ENCODE data around the gene MYL12A.
A peak's percentile ranks its signal among the peaks of the same experiment; 100 is the strongest.
"Not testable (repeated sequence)": the region's sequence is repeated elsewhere in the genome, so short reads cannot be mapped to it uniquely, and the experiment has no call there.

MYL12A gene

DNA sequence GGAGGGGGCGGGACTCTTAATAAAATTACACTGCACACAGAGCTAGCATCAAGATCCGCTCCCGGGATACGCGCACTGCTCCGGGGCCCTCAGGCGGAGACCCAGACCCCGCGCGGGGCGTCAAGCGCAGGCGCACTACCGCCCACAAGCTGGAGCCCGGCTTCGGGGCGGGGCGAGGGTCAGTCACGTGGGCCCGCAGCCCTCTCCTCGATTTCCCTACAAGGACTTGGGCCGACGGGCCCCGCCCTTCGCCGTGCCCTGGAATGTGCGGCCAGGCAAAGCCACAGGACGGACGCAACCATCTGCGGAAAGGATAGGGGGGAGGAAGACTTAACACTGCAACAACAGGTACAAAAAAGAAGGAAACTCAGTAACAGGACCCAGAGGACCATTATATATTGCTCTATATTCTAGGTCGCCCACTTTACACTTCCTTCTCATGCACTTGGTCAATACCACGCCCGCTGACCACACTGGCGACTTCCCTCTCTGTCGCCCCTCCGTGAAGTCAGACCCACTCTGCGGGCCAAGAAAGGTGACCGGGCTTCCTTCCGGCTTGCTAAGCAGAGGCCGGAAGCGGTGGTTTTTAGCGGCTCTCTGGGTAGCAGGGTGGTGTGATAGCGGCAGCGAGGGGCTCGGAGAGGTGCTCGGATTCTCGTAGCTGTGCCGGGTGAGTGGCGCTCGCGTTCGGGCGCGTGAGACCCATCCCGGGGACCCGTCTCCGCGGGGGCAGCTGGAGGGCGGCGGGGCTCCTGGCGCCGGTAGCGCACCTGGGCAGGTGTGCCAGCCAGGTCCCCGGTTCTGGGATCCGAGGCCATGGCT is at the start of gene MYL12A:
Gene MYL12A, plus strand, starts transcription at position 562 of the 822 bp plus-strand sequence. CDS start 5,447 bp downstream, outside the sequence.
- DNase-seq = peak; percentile 92

DNA sequence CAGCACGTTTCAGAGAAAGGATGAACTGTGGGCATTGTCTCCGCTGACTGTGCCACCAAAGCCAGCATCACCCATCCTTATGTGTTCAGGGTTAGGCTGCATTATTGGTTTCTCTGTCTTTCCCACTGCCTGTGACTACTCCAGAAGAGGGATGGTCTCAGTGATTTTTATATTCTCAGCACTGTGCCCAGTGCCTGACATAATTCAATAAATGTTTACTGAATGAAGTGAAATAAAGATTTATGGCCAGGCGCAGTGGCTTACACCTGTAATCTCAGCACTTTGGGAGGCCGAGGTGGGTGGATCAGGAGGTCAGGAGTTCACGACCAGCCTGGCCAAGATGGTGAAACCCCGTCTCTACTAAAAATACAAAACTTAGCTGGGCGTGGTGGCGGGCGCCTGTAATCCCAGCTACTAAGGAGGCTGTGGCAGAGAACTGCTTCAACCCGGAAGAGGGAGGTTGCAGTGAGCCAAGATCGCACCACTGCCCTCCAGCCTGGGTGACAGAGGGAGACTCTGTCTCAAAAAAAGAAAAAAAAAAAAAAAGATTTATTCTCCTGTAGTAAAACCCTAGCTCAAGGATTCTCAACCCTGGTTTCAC is 49.2 kb upstream of the MYL12A start:
- not testable (repeated sequence) for DNase-seq

DNA sequence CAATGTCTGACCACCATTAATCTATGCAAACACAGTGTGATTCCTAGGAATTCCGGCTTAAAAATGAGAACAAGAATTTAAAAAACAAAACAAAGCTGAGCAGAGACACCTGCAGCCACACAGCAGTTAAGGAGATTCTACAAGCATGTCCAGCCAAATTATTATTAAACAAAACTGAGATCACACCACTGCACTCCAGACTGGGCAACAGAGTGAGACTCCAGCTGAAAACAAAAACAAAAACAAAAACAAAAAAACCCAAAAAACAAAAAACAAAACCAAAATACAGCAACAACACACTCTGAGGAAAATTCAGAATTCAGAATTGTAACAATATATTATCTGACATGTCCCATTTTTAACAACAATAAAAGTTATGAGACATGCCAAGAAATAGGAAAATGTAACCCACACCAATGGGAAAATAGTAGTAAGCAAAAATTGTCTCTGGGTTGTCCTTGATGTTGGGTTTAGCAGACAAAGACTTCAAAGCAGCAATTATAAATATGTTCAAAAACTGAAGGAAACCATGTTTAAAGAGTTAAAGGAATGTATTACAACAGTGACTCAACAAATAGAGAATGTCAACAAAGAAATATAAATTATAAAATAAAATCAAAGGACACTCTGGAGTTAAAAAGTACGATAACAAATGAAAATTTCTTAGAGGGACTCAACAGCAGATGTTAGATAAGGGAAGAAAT is 47.5 kb upstream of the MYL12A start:
- no peak for DNase-seq

DNA sequence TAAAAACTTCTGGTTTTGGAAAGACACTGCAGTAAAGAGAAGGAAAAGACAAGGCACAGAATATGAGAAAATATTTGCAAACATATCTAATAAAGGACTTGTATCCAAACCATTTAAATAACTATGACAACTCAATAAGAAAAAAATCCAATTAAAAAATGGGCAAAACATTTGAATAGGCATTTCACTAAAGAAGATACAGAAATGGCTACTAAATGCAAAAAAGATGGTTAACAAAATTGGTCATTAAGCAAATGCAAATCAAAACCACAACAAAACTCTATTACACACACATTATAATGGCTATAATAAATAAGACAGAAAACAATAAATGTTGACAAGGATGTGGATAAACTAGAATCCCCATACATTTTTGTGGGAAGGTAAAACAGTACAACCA is 42.4 kb upstream of the MYL12A start:
- no peak for DNase-seq

DNA sequence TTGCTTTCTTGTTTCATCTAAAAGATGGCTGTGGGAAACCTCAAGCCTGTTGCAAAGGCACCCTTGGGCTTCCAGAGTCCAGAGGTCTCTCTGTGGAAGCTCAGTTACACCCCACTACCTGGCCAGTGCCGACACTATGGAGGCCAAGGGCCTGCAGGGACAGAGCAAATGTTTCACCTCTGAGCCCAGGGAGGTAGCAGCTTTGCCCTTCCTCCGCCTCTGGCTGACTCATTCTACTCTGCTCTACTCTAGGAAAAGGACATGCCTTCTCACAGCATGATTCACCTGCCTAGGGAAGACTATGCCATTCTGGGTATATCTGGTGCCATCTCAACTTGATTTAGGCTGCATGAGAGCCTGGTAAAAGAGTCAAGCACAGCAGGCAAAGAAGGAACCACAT is 40.0 kb upstream of the MYL12A start:
- no peak for DNase-seq

DNA sequence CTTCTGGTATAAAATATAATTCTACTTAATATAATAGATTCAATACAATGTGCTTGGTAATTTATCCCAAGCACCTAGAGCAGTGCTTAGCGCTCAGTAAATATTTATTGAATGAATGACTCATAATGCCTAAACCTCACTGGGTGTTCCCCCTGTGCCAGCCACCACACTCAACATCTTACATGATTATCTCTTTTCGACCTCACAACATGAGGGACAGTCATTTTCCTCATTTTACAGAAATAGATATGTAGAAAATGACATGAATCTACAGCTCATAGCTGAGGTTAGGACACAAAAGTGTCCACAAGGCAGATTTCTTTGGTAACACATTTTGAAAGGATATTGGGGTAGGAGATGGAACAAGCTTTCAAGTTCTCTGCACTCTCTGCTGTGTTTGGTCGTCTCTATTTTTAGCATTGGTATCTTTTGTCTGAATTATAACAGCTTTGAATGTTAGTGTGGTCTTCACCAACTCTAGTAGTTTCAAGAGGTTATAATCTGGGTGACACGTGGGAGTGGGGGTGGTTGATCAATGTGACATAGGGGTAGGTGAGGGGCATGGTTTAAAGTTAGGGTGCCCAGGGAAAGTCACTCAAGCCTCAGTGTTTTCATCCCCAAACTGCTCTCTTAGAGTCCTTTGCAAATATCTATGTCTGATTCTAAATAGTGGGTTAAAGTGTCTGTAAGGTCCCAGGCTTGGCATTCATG is 37.6 kb upstream of the MYL12A start:
- DNase-seq = no peak

DNA sequence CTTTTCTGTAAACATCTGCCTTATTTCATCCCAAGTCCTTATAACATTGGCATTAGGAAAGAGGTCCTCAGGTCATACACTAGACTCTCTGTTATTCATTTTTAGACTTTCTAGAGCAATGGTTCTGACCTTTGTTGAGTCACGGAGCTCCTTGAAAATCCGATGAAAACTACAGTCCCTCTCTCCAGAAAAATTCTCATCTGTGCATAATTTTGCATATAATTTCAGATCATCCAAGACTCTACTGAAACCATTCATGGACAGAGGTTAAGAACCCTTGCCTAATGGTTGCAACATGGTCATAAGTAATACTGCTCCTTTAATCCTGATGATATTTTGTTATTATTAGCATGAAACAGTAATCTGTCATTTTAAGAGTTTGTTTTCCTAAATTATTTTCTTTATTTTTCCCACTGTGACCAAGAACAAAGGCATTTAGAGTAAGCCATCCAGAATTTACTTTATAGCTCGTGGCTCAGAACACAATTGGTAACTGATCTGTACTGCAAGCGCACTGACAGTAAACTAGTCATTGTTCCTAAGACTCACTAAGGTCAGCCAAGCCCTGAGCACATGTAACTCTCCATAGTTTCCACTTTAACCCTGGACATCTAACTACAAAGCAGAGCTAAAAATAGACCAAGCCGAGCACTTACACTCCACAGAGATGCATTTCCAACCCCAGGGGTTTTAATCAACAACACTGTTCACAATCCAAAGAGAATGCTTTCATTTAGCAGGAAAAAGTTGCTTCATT is 36.2 kb upstream of the MYL12A start:
- no peak for DNase-seq

DNA sequence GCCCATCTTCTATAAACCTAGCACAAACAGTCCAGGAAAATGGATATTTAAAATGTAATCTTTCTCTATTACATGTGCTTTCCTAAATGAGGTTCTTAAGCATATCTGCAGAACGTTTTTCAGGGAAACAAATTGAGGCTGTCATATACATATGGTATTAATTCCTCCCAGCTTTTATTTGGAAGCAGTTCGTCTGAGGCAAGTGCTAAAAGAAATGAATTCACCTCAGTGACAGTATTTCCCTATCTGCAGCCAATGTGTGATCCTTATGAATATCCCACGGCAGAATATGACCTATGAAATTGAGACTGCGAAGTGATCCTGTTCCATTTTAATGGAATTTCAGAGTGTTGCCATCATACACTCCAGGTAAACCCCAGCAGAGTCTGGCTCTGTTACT is 34.9 kb upstream of the MYL12A start:
- DNase-seq = no peak

DNA sequence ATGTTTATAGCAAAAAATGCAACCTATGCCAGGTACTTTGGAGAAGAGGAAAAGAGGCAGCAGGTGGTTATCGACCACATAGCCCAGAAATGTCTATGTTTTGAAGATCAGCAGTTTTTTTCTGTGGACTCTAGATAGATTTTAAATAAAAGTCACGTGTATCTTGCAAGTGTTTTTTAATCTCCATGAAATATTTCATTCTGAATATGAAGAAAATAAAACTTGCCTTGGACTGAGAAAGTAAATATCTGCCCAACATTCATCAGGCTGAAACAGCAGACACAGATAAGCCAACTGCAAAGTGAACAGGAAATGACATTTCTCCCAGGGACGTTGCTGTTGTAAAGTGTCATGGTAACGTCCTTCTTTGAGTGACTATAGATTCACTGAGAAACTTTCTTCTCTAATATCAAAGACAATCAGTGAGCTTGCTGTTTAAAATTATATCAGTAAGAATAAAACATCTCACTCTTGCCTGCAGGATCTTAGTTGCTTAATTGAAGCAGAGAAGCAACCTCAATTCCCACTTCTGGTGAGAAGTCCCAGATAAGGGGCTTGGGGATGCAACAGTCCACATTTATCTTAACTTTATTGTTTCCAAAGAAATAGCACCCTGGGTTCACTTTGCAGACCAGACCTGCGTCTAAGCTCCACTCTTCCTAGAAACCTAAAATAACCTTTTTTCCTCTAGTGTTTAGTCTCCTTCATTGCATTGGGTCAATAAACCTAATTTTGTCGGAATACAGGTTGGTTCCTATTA is 34.1 kb upstream of the MYL12A start:
- DNase-seq = no peak

DNA sequence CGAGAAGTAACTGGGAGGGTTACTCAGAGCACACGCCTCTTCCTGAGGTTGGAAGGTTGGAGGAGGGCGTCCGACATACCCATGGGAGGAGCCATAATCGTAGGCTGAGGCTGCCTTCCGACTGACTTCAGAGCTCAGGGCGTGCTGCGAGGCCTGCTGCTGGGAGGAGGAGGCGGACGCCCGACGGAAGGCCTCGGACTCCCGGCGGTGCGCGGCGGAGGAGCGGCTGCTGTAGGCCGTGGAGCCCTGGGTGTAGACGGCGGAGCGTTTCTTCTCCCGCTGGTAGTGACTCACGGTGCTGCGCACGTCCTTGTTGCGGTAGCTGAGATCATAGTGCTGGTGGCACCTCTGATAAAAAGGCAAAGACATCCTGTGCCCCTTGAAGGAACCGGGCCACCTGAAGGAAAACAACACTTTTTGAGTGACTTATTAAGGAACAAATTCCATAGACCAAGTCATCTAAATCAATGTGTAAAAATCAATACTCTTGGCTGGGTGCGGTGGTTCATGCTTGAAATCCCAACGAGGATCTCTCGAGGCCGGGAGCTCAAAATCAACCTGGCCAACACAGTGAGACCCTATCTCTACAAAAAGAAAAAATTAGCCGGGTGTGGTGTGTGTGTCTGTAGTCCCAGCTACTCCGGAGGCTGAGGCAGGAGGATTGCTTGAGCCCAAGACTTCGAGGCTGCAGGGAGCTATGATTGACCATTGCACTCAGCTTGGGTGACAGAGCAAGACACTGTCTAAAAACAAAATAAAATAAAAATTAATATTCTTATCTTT is 32.6 kb upstream of the MYL12A start:
- no peak for DNase-seq

DNA sequence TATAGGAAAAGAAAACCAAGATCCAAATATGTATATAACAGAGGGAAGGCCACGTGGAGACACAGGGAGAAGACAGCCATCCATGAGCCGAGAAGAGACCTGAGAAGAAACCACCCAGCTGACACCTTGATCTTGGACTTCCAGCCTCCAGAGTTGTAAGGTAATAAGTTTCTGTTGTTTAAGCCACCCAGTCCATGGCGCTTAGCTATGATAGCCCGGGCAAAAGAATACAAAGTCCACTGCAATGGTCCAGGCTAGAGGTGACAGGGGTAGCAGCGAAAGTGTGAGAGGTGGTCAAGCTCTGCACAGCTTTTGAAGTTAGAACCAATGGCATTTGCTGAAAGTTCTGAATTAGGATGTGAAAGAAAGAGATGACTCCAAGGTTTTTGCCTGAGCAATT is 30.6 kb upstream of the MYL12A start:
- DNase-seq = no peak

DNA sequence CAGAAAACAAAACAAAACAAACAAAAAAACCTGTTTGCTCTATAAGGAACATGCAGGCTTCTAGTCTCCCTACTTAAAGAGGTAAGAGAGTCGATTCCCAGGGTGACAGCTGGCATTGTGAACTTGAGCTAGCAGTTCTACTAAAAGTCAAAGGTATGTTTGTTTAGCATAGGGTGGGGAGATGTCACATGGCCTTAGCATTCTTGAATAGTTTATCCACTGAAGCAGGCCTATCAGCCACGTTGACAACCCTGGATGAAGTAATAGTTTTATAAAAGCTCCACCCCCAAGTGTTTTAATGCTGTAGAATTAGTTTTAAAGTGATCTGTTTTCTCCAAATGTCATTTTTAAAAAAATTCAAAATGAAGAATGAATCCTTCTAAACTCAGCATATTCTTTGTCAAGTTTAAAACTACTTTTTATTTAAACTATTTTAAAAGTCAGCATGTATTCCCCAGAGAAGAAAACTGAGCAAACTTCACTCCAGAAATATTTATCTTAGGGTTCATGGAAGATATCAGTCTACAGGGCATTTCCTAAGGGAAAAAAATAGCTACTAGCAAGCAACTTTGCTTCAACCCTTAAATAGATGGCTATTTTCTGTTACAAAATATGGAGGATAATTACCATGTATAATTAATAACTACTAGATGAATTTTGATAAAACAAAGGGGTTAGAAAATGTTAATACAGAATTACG is 29.5 kb upstream of the MYL12A start:
- no peak for DNase-seq

DNA sequence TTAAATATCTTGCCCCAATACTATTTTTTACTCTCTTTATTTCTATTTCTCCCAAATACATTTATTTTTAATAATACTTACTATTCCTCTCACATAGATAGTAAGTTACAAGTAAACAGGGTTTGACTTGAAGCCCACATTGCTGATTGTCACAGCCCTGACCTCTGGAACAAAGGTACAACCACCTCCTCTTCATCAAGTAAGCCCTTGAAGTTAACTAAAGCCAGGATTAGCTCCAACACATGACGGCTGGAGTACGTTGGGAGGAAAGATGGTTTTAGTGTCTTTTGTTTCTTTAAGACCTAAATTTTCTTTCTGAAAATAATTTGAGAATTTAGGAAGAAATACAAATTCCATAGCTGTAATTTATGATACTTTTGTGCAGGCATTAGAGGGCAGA is 28.8 kb upstream of the MYL12A start:
- DNase-seq = no peak

DNA sequence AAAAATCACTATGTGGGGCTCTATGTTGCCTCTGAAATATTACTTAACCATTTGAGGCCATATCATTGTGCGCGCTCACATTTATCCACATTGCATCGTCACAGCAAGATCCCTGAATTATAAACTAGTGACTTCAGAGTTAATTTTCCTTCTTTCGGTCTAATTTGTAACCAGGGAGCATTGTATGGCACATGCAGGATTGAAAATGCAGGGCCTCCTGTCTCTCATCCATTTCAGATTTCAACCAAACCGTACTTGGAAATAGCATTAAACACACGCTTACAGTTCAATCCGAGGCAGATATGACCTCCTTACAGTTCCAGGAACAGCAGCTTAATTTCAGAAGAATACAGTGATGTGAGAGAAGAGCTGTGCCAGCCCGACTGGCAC is 28.4 kb upstream of the MYL12A start:
- DNase-seq = no peak

DNA sequence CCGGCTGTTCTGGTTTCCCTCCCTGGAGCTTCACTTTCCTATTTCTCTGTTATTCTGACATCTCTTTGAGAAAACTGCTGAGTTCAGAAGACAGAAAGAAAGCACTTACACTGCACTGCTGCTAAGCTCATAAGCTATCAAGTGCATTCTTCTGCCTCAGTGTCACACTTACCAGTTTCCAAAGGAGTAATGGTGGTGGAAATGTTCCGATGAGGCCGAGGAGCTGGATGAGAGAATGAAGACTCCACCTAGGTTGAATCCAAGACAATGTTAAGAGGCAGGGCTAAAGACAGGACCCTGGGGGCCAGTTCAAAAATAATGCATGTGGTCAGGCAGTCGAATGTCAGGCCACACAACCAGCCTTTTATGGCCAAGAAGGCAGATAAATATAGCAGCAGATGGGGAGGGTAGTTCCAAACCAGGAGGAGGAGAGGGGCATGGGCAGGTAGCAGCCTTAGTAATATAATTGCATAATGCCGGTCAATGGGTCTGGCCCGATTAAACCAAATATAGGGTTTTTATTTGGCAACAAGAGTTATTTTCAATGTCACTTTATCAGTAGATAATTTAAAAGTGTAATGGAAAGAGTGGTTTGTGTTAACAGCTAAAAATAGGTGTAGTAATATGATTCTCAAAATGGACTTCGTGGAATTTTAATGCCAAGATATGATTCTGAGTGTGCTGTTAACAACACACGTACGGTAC is 27.8 kb upstream of the MYL12A start, which contains the start of gene MYOM1:
Gene MYOM1, minus strand, starts transcription at position 338 of the 705 bp plus-strand sequence. CDS start 4,745 bp downstream, outside the sequence.
- no peak for DNase-seq

DNA sequence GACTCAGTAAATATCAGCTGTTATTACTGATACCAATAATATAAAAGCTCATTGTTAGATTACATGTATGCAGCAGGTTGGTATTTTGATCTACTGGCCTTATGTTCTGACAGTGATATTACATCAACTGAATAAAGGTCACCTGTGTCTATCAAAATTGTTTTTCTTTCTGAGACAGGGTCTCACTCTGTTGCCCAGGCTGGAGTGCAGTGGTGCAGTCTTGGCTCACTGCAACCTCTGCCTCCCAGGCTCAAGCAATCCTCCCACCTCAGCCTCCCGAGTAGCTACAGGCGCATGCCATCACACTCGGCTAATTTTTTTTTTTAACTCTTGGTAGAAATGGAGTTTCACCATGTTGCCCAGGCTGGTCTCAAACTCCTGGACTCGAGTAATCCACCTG is 26.7 kb upstream of the MYL12A start:
- not testable (repeated sequence) for DNase-seq

DNA sequence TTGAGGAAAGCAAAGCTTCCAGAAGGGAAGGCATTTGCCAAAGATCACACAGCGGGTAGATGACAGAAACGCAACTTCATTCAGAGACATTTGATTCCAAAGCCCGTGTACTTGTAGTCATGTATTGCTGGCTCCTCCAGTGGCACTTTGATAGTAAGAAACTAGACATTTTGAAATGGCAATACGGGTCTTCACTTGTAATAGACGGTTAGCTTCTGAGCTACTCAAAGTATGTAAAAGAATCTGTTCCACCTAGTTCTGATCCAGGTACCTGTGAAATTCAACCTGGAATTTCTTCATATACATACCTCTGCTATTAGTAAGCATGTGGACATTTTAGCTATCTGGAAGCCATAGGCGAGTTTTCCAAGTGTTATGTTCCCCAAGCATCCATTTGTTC is 26.1 kb upstream of the MYL12A start:
- no peak for DNase-seq

DNA sequence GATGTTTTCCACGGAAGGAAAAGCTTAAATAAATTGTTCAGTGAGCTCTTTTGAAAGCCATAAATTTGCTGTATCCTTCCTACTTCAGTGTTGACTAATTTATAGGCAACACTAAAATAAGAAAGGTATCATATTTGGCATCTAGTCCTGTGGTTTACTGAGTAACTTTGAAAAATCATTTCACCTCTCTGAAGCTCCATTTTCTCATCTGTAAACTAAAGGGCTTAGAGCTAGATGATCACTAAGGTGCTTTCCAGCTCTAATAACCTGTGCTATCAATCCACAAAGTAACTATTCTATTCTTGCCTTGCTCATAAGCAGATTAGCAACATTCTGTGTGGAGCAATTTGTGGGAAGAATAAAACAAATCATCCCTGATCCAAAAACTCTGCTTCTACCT is 24.2 kb upstream of the MYL12A start:
- no peak for DNase-seq

DNA sequence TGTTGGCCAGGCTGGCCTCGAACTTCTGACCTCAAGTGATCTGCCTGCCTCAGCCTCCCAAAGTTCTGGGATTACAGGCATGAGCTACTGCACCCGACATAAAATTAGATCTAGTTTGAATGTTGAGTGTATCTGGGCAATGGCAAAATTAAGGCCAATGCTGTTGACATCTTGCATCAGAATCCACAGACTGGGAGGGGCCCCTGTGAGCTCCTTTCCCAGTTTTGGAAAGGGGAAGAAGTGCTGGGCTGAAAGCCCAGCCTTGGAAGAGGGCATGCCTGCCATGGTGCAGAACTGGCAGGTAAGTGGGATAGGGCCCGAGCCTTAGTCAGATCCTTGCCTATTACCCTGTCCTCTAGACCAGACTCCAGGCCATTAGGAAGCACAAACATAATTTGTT is 23.4 kb upstream of the MYL12A start:
- DNase-seq = no peak

DNA sequence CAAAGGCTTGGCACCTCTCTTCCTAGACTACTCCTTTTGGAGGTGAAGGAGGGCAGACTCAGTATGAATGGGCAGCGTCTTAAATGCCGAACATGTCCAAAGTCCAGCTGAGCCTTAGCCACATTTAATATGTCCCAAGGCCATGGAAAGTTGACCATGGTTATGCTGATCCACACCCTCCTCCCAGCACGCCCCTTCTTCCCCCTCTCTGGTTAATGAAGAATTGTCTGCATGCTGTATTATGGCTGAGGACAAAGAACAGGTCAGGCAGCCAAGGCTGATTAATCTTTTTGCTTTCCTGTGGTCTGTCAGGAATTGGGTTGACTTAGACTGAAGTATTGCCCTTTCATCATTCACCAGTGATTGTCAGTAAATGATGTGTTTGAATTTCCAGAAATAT is 22.0 kb upstream of the MYL12A start:
- DNase-seq = no peak
